Measurements from ENCODE around the gene ICAM2.

The ICAM2 gene

DNA sequence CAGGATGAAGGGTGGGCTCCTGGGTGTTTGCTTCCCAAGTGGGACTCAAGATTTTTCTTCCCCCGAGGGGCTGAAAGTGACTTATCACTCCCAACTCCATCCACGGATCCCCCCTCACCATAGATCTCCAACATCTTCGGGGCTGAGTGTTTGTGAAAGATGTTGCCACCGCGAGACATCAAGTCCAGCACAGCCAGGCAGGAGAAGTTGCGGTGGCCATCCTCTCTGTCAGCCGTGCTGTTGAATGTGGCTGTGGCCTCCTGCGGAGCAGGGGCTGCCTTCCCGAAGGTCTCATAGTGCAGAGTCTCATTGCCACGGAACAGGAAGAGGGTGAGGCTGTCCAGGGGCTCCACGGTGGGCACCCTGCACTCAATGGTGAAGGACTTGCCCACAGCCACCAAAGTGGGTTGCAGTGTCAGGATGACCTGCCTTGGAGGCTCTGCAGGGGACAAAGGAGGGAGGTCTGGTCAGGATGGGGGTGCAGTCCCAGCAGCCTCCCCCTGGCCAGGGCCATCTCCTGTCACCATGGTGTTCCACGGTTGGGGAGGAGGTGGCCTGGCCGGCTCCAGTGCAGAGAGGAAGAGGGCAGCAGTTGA, 16.8 kb downstream of the ICAM2 start:
- no peaks in the 10 kb centered on the region for H3K36me3 ChIP-seq (ENCODE audit: control insufficient read depth, insufficient read depth, low read length)
- no peak overlapping the region for H3K18ac ChIP-seq (ENCODE audit: low read length)
- H3K56ac ChIP-seq (ENCODE audit: low read length), result no peak overlapping the region
- H3K4me3 ChIP-seq (ENCODE audit: low read length), result no peak overlapping the region
- H2BK5ac ChIP-seq (ENCODE audit: low read length), result no peak overlapping the region
- no peak overlapping the region for H3K4ac ChIP-seq (ENCODE audit: low read depth, low read length)
- H2BK15ac ChIP-seq (replicated peaks; ENCODE audit: low read depth), result no peak overlapping the region
- no peak overlapping the region for H2BK120ac ChIP-seq (ENCODE audit: low read depth, low read length)
- H2AK5ac ChIP-seq (ENCODE audit: low read length), result no peak overlapping the region
- H3K79me2 ChIP-seq (ENCODE audit: control insufficient read depth, insufficient read depth, low read length), result no peaks in the 10 kb centered on the region
- no peak overlapping the region for H4K8ac ChIP-seq (ENCODE audit: low read depth, low read length)
- H3K9ac ChIP-seq (ENCODE audit: low read length), result no peak overlapping the region
- H3K79me1 ChIP-seq (ENCODE audit: low read length), result no peaks in the 10 kb centered on the region
- no peak overlapping the region for H3K4me2 ChIP-seq (ENCODE audit: low read length)
- H3K27ac ChIP-seq (ENCODE audit: low read depth, low read length), result no peak overlapping the region
- no peaks in the 10 kb centered on the region for H3K4me1 ChIP-seq (ENCODE audit: control insufficient read depth, low read depth, low read length)
- no peak overlapping the region for H4K5ac ChIP-seq (ENCODE audit: low read length)
- no peaks in the 10 kb centered on the region for H3K27me3 ChIP-seq (ENCODE audit: insufficient read depth, low read length, poor library complexity)
- DNase-seq, result no peak
- no CpG with 5 or more reads among the region's 13 CpGs for WGBS (ENCODE audit: extremely low coverage, insufficient coverage, low lambda C conversion rate)
- no peak overlapping the region for H3K23ac ChIP-seq (ENCODE audit: low read length)

DNA sequence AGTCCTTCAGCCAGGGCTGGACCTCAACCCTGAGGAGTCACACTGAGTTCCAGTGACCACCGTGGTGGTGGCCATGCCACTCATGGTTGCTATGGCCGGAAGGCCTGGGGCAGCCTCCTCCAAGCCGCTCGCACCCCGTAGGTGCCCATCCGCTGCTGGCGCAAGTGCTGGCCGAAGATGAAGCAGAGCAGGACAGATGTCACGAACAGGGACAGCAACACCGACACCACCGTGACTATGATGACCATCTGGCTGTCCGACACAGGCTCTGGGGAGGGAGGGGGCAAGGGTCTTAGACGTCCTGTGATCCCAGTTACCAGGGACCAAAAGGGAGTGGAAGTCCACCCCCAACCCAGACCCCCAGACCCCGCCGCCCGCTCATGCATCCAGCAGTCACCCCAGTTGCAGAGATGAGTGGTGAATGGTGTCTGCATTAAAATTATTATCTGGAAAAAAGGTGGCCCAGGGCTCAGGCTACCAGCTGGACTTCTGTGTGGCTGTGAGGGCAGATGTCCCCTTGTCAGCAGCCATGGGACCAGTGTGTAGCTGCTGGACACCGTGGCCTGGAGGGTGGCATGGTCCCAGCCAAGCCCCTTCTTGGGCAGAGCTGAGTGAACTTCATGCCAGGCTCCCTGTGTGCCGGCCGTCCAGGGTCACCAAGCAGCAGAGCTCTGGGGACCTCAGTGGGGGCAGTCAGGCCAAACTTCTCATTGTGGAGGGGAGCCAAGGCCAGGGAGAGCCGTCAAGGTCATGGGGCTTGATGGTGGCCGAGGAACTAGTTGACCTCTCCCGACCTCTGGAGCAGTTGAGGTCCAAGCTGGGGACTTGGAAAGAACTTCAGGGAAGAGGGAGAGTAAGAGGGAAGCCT, 17.5 kb downstream of the ICAM2 start:
- Histone ChIP-seq H4K8ac (ENCODE audit: low read depth, low read length) (no peak overlapping the region), H3K23ac (ENCODE audit: low read length) (no peak overlapping the region), H3K79me2 (ENCODE audit: control insufficient read depth, insufficient read depth, low read length) (no peaks in the 10 kb centered on the region), H3K4me2 (ENCODE audit: low read length) (no peak overlapping the region), H2AK5ac (ENCODE audit: low read length) (no peak overlapping the region), H3K9ac (ENCODE audit: low read length) (no peak overlapping the region), H3K27ac (ENCODE audit: low read depth, low read length) (no peak overlapping the region), H3K79me1 (ENCODE audit: low read length) (no peaks in the 10 kb centered on the region), H3K36me3 (ENCODE audit: control insufficient read depth, insufficient read depth, low read length) (no peaks in the 10 kb centered on the region), H2BK5ac (ENCODE audit: low read length) (no peak overlapping the region), H3K4me1 (ENCODE audit: control insufficient read depth, low read depth, low read length) (no peaks in the 10 kb centered on the region), H2BK120ac (ENCODE audit: low read depth, low read length) (no peak overlapping the region), H2BK15ac (replicated peaks; ENCODE audit: low read depth) (no peak overlapping the region), H3K4ac (ENCODE audit: low read depth, low read length) (no peak overlapping the region), H3K27me3 (ENCODE audit: insufficient read depth, low read length, poor library complexity) (no peaks in the 10 kb centered on the region), H3K56ac (ENCODE audit: low read length) (no peak overlapping the region), H3K18ac (ENCODE audit: low read length) (no peak overlapping the region), H3K4me3 (ENCODE audit: low read length) (no peak overlapping the region), H4K5ac (ENCODE audit: low read length) (no peak overlapping the region)
- no peak for DNase-seq
- no CpG with 5 or more reads among the region's 22 CpGs for WGBS (ENCODE audit: extremely low coverage, insufficient coverage, low lambda C conversion rate)

GRCh38 chr17:64001763-64002529, 18.5 kb downstream of the ICAM2 start:
- Histone ChIP-seq H3K23ac (ENCODE audit: low read length) (no peak overlapping the region), H2BK15ac (replicated peaks; ENCODE audit: low read depth) (no peak overlapping the region), H3K4me1 (ENCODE audit: control insufficient read depth, low read depth, low read length) (no peaks in the 10 kb centered on the region), H3K79me2 (ENCODE audit: control insufficient read depth, insufficient read depth, low read length) (no peaks in the 10 kb centered on the region), H3K9ac (ENCODE audit: low read length) (no peak overlapping the region), H4K5ac (ENCODE audit: low read length) (no peak overlapping the region), H4K8ac (ENCODE audit: low read depth, low read length) (no peak overlapping the region), H3K27ac (ENCODE audit: low read depth, low read length) (no peak overlapping the region), H3K36me3 (ENCODE audit: control insufficient read depth, insufficient read depth, low read length) (no peaks in the 10 kb centered on the region), H2BK5ac (ENCODE audit: low read length) (no peak overlapping the region), H3K4me2 (ENCODE audit: low read length) (no peak overlapping the region), H3K4ac (ENCODE audit: low read depth, low read length) (no peak overlapping the region), H3K18ac (ENCODE audit: low read length) (no peak overlapping the region), H2BK120ac (ENCODE audit: low read depth, low read length) (no peak overlapping the region), H3K4me3 (ENCODE audit: low read length) (no peak overlapping the region), H3K27me3 (ENCODE audit: insufficient read depth, low read length, poor library complexity) (no peaks in the 10 kb centered on the region), H3K56ac (ENCODE audit: low read length) (no peak overlapping the region), H2AK5ac (ENCODE audit: low read length) (no peak overlapping the region), H3K79me1 (ENCODE audit: low read length) (no peaks in the 10 kb centered on the region)
- DNase-seq, result no peak
- WGBS (ENCODE audit: extremely low coverage, insufficient coverage, low lambda C conversion rate), result no CpG with 5 or more reads among the region's 14 CpGs

DNA sequence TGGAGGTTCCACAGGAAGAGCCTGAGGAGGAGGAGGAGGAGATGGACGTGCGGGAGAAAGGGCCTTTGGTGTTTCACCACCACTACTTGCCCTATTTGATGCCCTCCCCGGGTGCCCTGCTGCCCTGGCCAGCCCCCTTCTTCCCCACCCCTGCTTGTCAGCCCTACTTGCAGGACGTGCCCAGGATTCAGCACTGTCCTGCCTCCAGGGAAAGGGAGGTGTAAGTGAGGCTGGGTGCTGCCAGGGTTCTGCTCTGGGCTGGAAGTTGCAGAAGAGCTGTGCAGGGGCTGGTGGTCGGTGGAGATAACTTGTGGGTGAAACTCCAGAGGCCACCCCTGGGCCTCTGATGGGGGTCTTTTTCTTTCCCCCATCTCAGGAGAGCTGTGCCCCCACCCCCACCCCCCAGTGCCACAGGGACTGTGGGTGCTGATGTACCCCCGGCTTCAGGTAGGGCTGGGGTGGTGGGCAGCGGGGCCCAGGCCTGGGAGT, 19.3 kb downstream of the ICAM2 start:
- H3K4me2 ChIP-seq (ENCODE audit: low read length), result no peak overlapping the region
- H4K8ac ChIP-seq (ENCODE audit: low read depth, low read length), result no peak overlapping the region
- no peak overlapping the region for H3K4ac ChIP-seq (ENCODE audit: low read depth, low read length)
- H3K4me1 ChIP-seq (ENCODE audit: control insufficient read depth, low read depth, low read length), result no peaks in the 10 kb centered on the region
- H3K79me2 ChIP-seq (ENCODE audit: control insufficient read depth, insufficient read depth, low read length), result no peaks in the 10 kb centered on the region
- no peak overlapping the region for H3K18ac ChIP-seq (ENCODE audit: low read length)
- H3K27ac ChIP-seq (ENCODE audit: low read depth, low read length), result no peak overlapping the region
- no peak overlapping the region for H2AK5ac ChIP-seq (ENCODE audit: low read length)
- no CpG with 5 or more reads among the region's 7 CpGs for WGBS (ENCODE audit: extremely low coverage, insufficient coverage, low lambda C conversion rate)
- H2BK15ac ChIP-seq (replicated peaks; ENCODE audit: low read depth), result no peak overlapping the region
- H3K23ac ChIP-seq (ENCODE audit: low read length), result no peak overlapping the region
- H2BK5ac ChIP-seq (ENCODE audit: low read length), result no peak overlapping the region
- H2BK120ac ChIP-seq (ENCODE audit: low read depth, low read length), result no peak overlapping the region
- H3K9ac ChIP-seq (ENCODE audit: low read length), result no peak overlapping the region
- no peak overlapping the region for H3K56ac ChIP-seq (ENCODE audit: low read length)
- H3K27me3 ChIP-seq (ENCODE audit: insufficient read depth, low read length, poor library complexity), result no peaks in the 10 kb centered on the region
- H4K5ac ChIP-seq (ENCODE audit: low read length), result no peak overlapping the region
- H3K4me3 ChIP-seq (ENCODE audit: low read length), result no peak overlapping the region
- no peaks in the 10 kb centered on the region for H3K36me3 ChIP-seq (ENCODE audit: control insufficient read depth, insufficient read depth, low read length)
- no peaks in the 10 kb centered on the region for H3K79me1 ChIP-seq (ENCODE audit: low read length)
- no peak for DNase-seq

DNA sequence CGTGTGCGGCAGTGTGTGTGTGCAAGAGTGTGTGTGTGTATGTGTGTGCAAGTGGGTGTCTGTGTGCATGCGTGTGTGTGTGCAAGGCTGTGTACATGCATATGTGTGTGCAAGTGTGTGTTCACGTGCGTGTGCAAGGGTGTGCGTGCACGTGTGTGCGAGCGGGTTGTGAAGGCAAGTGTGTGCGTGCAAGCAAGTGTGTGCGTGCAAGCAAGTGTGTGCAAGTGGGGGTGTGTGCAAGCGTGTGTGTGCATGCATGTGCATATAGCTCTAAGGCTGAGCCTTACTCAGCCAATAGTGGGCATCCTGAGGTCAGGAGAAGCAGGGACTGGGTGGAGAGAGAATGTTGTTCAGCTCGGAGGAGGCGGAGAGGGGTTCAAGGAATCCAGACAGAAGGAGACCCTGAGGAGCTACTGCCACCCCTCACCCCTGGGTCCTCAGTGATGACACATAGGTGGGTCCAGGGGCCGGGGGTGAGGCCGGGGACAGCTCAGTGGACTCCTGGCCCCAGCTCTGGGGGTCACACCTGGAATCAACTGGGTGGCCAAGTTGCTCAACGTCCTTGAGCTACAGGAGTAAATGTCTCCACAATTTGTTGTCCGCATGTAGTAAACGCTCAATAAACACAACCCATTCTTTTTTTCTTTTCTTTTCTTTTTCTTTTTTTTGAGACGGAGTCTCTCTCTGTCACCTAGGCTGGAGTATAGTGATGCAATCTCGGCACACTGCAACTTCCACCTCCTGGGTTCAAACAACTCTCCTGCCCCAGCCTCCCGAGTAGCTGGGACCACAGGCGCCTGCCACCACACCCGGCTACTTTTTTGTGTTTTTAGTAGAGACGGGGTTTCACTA, 20.5 kb downstream of the ICAM2 start:
- no peak overlapping the region for H3K4me3 ChIP-seq (ENCODE audit: low read length)
- no peak overlapping the region for H2BK15ac ChIP-seq (replicated peaks; ENCODE audit: low read depth)
- H3K27me3 ChIP-seq (ENCODE audit: insufficient read depth, low read length, poor library complexity), result no peaks in the 10 kb centered on the region
- no peak overlapping the region for H3K27ac ChIP-seq (ENCODE audit: low read depth, low read length)
- H3K4me1 ChIP-seq (ENCODE audit: control insufficient read depth, low read depth, low read length), result no peaks in the 10 kb centered on the region
- no peak overlapping the region for H3K9ac ChIP-seq (ENCODE audit: low read length)
- peak overlapping the region; percentile 45 for H3K23ac ChIP-seq (ENCODE audit: low read length)
- no peak overlapping the region for H3K18ac ChIP-seq (ENCODE audit: low read length)
- no peak overlapping the region for H4K5ac ChIP-seq (ENCODE audit: low read length)
- H3K79me1 ChIP-seq (ENCODE audit: low read length), result no peaks in the 10 kb centered on the region
- DNase-seq, result no peak
- H2BK120ac ChIP-seq (ENCODE audit: low read depth, low read length), result no peak overlapping the region
- no peaks in the 10 kb centered on the region for H3K36me3 ChIP-seq (ENCODE audit: control insufficient read depth, insufficient read depth, low read length)
- no peak overlapping the region for H2BK5ac ChIP-seq (ENCODE audit: low read length)
- no peaks in the 10 kb centered on the region for H3K79me2 ChIP-seq (ENCODE audit: control insufficient read depth, insufficient read depth, low read length)
- no peak overlapping the region for H3K4me2 ChIP-seq (ENCODE audit: low read length)
- H3K56ac ChIP-seq (ENCODE audit: low read length), result no peak overlapping the region
- H2AK5ac ChIP-seq (ENCODE audit: low read length), result no peak overlapping the region
- WGBS (ENCODE audit: extremely low coverage, insufficient coverage, low lambda C conversion rate), result no CpG with 5 or more reads among the region's 25 CpGs
- no peak overlapping the region for H4K8ac ChIP-seq (ENCODE audit: low read depth, low read length)
- H3K4ac ChIP-seq (ENCODE audit: low read depth, low read length), result no peak overlapping the region

All from mesendoderm (in vitro differentiated cells).